GM18526 (cell line): Measurements from ENCODE around the gene ZNF835.

Experiments used
- POLR2A ChIP-seq: IDR thresholded peaks from 3 replicates; pipeline ENCODE4 v1.6.1; 2011; ENCODE audit not compliant: insufficient read length; ENCODE audit errors: extremely low read depth

The ZNF835 gene

DNA sequence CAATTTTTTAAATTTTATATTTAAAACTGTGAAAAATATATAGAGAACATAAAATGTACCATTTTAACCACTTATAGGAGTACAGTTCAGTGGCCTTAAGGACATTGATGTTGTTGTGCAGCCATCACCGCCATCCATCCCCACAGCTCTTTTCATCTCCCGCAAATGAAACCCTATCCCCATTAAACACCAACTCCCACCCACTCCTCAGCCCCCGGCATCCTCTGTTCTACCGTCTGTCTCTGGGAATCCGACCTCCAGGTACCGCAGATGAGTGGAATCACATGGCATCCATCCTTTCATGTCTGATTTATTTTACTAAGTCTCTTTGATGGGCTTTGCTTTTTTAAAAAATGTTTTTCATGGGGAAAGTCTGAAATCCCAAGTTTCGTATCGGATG, 52.4 kb downstream of the ZNF835 start:
- no peak for TF ChIP-seq POLR2A

GRCh38 chr19:56617531-56617930, 54.0 kb downstream of the ZNF835 start:
- no peak for TF ChIP-seq POLR2A

DNA sequence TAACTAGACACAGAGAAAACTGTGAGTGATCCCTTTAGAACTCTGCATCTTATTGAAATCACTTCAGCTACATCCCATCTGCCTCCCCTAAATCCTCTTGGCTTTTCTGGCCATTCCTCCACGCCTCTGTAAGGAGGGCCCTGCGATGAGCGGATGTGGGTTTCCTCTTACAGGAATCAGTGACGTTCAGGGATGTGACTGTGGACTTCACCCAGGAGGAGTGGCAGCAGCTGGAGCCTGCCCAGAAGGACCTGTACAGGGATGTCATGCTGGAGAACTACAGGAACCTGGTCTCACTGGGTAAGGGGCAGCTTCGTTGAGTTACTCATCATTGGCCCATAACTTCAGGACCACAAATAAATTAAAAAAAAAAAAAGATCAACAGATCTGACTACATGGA, 57.9 kb downstream of the ZNF835 start:
- no peak for TF ChIP-seq POLR2A

DNA sequence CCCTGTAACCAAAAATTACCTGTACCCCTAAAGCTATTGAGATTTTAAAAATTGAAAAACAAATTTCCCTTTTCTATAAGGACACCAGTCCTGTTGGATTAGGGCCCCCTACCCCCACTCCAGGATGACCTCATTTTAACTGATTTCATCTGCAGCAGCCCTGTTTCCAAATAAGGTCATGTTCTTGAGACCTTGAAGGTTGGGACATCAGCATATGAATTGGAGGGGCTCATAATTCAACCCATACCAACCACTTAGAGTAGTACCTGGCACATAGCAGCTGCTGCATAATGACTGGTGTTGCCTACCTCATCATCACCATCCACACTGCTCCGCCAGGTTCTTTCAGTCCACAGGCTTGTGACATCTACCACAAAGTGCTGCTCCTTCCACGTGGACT, 58.8 kb downstream of the ZNF835 start:
- TF ChIP-seq POLR2A: no peak
